Measurements from ENCODE around the gene TMEM74B. TPM values are rescaled to one million over a fixed set of nuclear protein-coding genes. Genes with fewer than 3 reads are reported as not detected.

Gene TMEM74B
- total and polyA plus RNA-seq, 4 donors = 2.3 to 10.9 (median 7.6) TPM

- H3K36me3 ChIP-seq (ENCODE audit: control insufficient read depth in 4 of 4, insufficient read depth in 4 of 4, low read length in 4 of 4) = peaks cover 19 to 57% (median 46%) of the 10 kb centered on the region in 4 donors
- TF ChIP-seq CTCF (IDR thresholded peaks at IDR 0.05; ENCODE audit: control extremely low read depth, extremely low read depth) = no peak
- H3K4me1 ChIP-seq (ENCODE audit: control insufficient read depth in 5 of 5, insufficient read depth in 5 of 5, low read length in 5 of 5) = no peaks in the 10 kb centered on the region
- DNase-seq = no peak
- WGBS, 2 donors = 91% methylated on average over 1 of the region's 1 CpG
- H3K27me3 ChIP-seq (ENCODE audit: control insufficient read depth in 3 of 3, insufficient read depth in 3 of 3, low read length in 2 of 3) = no peaks in the 10 kb centered on the region
- no peak overlapping the region for H3K27ac ChIP-seq (ENCODE audit: low read depth in 1 of 2, low read length in 1 of 2)
- no peak overlapping the region for H3K9ac ChIP-seq (ENCODE audit: insufficient read depth in 1 of 2, low read length in 2 of 2)
- H3K4me3 ChIP-seq = no peak overlapping the region
- no peak for ATAC-seq (ENCODE audit: insufficient read depth, low FRiP score)
- H3K9me3 ChIP-seq (ENCODE audit: control insufficient read depth in 4 of 4, insufficient read depth in 3 of 4, low read length in 3 of 4) = no peaks in the 10 kb centered on the region
These were observed 17.6 kb downstream of the TMEM74B start for GRCh38 chr20:1166948-1167720.

GRCh38 chr20:1165941-1166340, 18.8 kb downstream of the TMEM74B start:
- TF ChIP-seq CTCF (IDR thresholded peaks at IDR 0.05; ENCODE audit: control extremely low read depth, extremely low read depth) = no peak
- 79 to 93% methylated on average over 9 of the region's 9 CpGs for WGBS, 2 donors
- DNase-seq = no peak
- Histone ChIP-seq H3K36me3 (ENCODE audit: control insufficient read depth in 4 of 4, insufficient read depth in 4 of 4, low read length in 4 of 4) (peaks cover 19 to 55% (median 47%) of the 10 kb centered on the region in 4 donors), H3K9ac (ENCODE audit: insufficient read depth in 1 of 2, low read length in 2 of 2) (no peak overlapping the region), H3K9me3 (ENCODE audit: control insufficient read depth in 4 of 4, insufficient read depth in 3 of 4, low read length in 3 of 4) (no peaks in the 10 kb centered on the region), H3K27ac (ENCODE audit: low read depth in 1 of 2, low read length in 1 of 2) (no peak overlapping the region), H3K4me1 (ENCODE audit: control insufficient read depth in 5 of 5, insufficient read depth in 5 of 5, low read length in 5 of 5) (no peaks in the 10 kb centered on the region), H3K4me3 (no peak overlapping the region), H3K27me3 (ENCODE audit: control insufficient read depth in 3 of 3, insufficient read depth in 3 of 3, low read length in 2 of 3) (no peaks in the 10 kb centered on the region)
- ATAC-seq (ENCODE audit: insufficient read depth, low FRiP score) = no peak

- Histone ChIP-seq H3K9me3 (ENCODE audit: control insufficient read depth in 4 of 4, insufficient read depth in 3 of 4, low read length in 3 of 4) (no peaks in the 10 kb centered on the region), H3K36me3 (ENCODE audit: control insufficient read depth in 4 of 4, insufficient read depth in 4 of 4, low read length in 4 of 4) (peaks cover 20 to 56% (median 47%) of the 10 kb centered on the region in 4 donors), H3K4me1 (ENCODE audit: control insufficient read depth in 5 of 5, insufficient read depth in 5 of 5, low read length in 5 of 5) (no peaks in the 10 kb centered on the region), H3K27me3 (ENCODE audit: control insufficient read depth in 3 of 3, insufficient read depth in 3 of 3, low read length in 2 of 3) (no peaks in the 10 kb centered on the region), H3K9ac (ENCODE audit: insufficient read depth in 1 of 2, low read length in 2 of 2) (no peak overlapping the region), H3K27ac (ENCODE audit: low read depth in 1 of 2, low read length in 1 of 2) (no peak overlapping the region), H3K4me3 (no peak overlapping the region)
- no peak for DNase-seq
- TF ChIP-seq CTCF (IDR thresholded peaks at IDR 0.05; ENCODE audit: control extremely low read depth, extremely low read depth) = no peak
- ATAC-seq (ENCODE audit: insufficient read depth, low FRiP score) = no peak
- 84 to 91% methylated on average over 1 of the region's 1 CpG for WGBS, 2 donors
These were observed 19.3 kb downstream of the TMEM74B start for GRCh38 chr20:1165521-1165920.

Data from lung (tissue), 12 donors.